ENCODE data around the gene TNS3. TPM values are rescaled to one million over a fixed set of nuclear protein-coding genes. Genes with fewer than 3 reads are reported as not detected.

TNS3 gene
- total RNA-seq, 4 donors from 2014 or later: 6.6 to 16.0 (median 9.6) TPM

DNA sequence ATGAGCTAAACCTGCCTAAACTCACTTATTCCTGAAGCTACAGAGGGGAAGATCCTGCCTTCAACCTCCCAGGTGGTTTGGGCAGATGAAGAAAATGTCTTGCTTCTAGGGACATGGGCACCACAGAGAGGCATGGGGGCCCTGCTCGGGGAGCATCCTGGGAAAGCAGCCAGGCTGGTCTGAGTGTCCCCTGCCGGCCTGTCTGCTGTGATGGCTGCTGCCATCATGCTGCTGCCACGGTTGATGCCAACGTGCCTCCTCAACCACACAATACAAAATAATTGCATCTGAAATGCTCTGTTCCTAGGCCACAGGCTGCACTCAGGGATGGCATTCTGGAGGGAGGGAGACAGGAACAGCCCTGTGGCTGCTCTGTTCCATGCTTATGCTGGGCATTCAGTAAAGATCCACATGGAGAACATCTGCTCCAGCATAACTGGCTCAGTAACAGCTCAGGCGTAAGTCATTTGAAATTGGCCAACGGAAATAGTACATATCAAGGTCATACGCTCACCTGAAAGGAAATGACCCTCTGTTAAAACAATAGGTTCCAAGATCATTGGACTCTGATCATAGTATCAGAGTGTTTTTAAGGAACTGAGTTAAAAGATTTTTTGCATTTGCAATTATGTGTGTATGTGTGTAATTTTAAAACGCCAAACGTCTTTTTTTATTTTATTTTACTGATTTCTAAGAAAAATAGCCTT is 299.0 kb downstream of the TNS3 start:
- Histone ChIP-seq H3K4me1 (no peaks in the 10 kb centered on the region), H3K27ac (no peak overlapping the region), H3K36me3 (peaks cover 0 to 60% (median 0%) of the 10 kb centered on the region in 3 donors), H3K27me3 (no peaks in the 10 kb centered on the region), H3K4me3 (no peak overlapping the region), H3K9me3 (no peaks in the 10 kb centered on the region)
- intact Hi-C loops (cut with DNase I): no loop called here
- no peak for TF ChIP-seq POLR2A (IDR thresholded peaks at IDR 0.05)
- TF ChIP-seq, protein P1, sequence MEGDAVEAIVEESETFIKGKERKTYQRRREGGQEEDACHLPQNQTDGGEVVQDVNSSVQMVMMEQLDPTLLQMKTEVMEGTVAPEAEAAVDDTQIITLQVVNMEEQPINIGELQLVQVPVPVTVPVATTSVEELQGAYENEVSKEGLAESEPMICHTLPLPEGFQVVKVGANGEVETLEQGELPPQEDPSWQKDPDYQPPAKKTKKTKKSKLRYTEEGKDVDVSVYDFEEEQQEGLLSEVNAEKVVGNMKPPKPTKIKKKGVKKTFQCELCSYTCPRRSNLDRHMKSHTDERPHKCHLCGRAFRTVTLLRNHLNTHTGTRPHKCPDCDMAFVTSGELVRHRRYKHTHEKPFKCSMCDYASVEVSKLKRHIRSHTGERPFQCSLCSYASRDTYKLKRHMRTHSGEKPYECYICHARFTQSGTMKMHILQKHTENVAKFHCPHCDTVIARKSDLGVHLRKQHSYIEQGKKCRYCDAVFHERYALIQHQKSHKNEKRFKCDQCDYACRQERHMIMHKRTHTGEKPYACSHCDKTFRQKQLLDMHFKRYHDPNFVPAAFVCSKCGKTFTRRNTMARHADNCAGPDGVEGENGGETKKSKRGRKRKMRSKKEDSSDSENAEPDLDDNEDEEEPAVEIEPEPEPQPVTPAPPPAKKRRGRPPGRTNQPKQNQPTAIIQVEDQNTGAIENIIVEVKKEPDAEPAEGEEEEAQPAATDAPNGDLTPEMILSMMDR (IDR thresholded peaks at IDR 0.05): no peak
- no peak for DNase-seq
- WGBS, 2 donors: 84 to 91% methylated on average over 5 to 6 of the region's 9 CpGs

DNA sequence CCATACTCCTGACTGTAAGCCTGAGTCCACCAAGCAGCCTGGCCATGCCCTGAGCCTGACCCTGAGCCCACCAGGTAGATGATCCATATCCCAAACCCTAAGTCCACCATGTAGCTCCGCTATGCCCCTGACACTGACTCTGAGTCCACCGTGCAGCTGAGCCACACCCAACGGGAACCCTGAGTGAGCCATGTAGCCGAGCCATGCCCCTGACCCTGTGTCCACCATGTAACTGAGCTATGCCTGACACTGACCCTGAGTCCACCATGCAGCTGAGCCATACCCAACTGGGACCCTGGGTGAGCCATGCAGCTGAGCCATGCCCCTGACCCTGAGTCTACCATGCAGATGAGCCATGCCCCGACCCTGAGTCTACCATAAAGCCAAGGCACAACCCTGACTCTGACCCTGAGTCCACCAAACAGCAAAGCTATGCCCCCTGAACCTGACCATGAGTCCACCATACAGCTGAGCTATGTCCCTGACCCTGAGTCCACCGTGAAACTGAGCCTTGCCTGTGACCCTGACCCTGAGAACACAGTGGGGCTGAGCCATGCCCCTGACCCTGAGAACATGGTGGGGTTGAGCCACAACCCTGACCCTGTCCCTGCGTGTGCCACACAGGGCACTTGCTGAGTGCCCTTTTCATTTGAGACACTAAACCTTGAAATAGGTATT is 299.8 kb downstream of the TNS3 start:
- H3K9me3 ChIP-seq: no peaks in the 10 kb centered on the region
- WGBS, 2 donors: 93 to 100% methylated on average over 2 to 3 of the region's 7 CpGs
- peaks cover 0 to 68% (median 0%) of the 10 kb centered on the region in 3 donors for H3K36me3 ChIP-seq
- DNase-seq: no peak
- H3K4me3 ChIP-seq: no peak overlapping the region
- H3K27me3 ChIP-seq: no peaks in the 10 kb centered on the region
- no peak overlapping the region for H3K27ac ChIP-seq
- TF ChIP-seq POLR2A (IDR thresholded peaks at IDR 0.05): no peak
- TF ChIP-seq, protein P1 (IDR thresholded peaks at IDR 0.05): no peak
- H3K4me1 ChIP-seq: no peaks in the 10 kb centered on the region
- intact Hi-C loops (cut with DNase I): no loop called here

DNA sequence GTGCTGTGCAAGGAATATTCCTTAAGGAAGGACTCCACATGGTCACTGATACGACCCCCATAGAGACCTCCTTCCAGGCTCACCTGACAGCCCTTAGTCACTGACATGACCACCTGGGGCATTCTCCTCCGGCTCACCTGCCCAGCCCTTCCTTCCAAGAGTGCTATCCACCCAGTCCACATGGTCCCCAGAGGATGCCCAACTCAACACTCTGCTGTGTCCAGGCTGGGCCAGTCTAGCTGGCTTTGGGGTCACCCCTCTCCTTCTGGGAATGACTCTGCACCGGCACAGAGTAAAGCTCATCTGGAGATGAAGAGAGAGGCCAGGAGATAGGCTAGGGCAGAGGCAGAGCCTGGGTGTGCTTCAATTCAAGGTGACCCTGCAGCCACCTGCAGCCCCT is 300.8 kb downstream of the TNS3 start:
- Histone ChIP-seq H3K9me3 (no peaks in the 10 kb centered on the region), H3K4me1 (no peaks in the 10 kb centered on the region), H3K36me3 (peaks cover 0 to 78% (median 0%) of the 10 kb centered on the region in 3 donors), H3K27me3 (no peaks in the 10 kb centered on the region), H3K27ac (no peak overlapping the region), H3K4me3 (no peak overlapping the region)
- DNase-seq: no peak
- intact Hi-C loops (cut with DNase I): no loop called here
- WGBS, 2 donors: 83% methylated on average over 2 of the region's 3 CpGs; no CpG with 5 or more reads in 1 of the 2 donors
- no peak for TF ChIP-seq POLR2A (IDR thresholded peaks at IDR 0.05)
- TF ChIP-seq, protein P1 (IDR thresholded peaks at IDR 0.05): no peak

DNA sequence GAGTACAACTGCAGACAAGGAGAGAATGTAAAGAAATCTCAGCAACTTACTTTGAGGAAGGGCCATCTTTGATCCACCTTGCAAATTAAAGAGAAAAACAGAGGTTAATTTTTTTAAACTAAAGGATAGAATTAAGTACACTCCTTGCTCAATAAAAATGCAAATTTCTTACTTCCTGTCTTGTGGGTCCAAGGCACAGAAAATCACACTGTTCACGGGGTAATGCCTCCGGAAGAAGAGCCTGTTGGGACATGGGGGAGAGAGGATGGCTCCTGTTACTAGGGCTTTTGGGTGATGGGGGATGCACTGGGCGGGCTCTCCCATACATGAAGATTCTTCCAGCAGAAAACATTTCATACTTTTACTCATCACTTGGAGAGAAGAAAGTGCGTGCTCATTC is 301.8 kb downstream of the TNS3 start:
- Histone ChIP-seq H3K36me3 (peaks cover 0 to 79% (median 0%) of the 10 kb centered on the region in 3 donors), H3K27me3 (no peaks in the 10 kb centered on the region), H3K27ac (no peak overlapping the region), H3K4me1 (no peaks in the 10 kb centered on the region), H3K9me3 (no peaks in the 10 kb centered on the region), H3K4me3 (no peak overlapping the region)
- DNase-seq: no peak
- 77 to 86% methylated on average over 4 of the region's 4 CpGs for WGBS, 2 donors
- intact Hi-C loops (cut with DNase I): no loop called here
- no peak for TF ChIP-seq POLR2A (IDR thresholded peaks at IDR 0.05)
- TF ChIP-seq, protein P1 (IDR thresholded peaks at IDR 0.05): no peak

DNA sequence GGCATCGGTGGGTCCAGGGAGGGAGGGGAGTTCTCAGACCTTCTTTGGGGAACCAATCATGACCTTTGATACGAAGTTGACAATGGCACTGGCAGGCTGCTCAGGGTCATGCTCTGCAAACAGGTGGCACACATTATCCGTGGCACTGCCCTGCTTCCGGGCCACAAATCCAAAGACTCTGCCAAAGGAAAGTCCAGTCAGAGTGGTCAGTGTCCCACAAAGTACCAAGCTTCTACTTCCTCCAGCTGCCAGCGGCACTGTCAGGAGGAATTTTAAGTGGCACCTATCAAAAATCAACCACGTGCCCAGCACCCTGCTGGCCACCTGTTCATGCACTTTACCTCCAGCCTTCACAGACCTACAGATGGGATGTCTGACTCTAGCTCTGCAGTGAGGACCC is 303.9 kb downstream of the TNS3 start:
- Histone ChIP-seq H3K36me3 (peaks cover 0 to 62% (median 0%) of the 10 kb centered on the region in 3 donors), H3K4me1 (no peaks in the 10 kb centered on the region), H3K27me3 (no peaks in the 10 kb centered on the region), H3K27ac (no peak overlapping the region), H3K4me3 (no peak overlapping the region), H3K9me3 (no peaks in the 10 kb centered on the region)
- TF ChIP-seq POLR2A (IDR thresholded peaks at IDR 0.05): no peak
- TF ChIP-seq, protein P1 (IDR thresholded peaks at IDR 0.05): no peak
- DNase-seq: no peak
- 85 to 90% methylated on average over 2 to 3 of the region's 6 CpGs for WGBS, 2 donors
- intact Hi-C loops (cut with DNase I): no loop called here
